Mammary epithelial cell (primary cell): ENCODE data around the gene RET.

Experiments used
- CTCF ChIP-seq, 2 donors: IDR thresholded peaks in 1 of 2; conservative IDR thresholded peaks in 1 of 2; 2 replicates each; pipeline ENCODE4 v1.5.1; 2011 to 2012; ENCODE audit warnings: inconsistent platforms in 2 of 2, low read length in 2 of 2, mild to moderate bottlenecking in 2 of 2, control low read depth in 1 of 2, low read depth in 1 of 2; ENCODE audit not compliant: insufficient read depth in 1 of 2; ENCODE audit errors: extremely low read depth in 1 of 2
- EZH2 ChIP-seq: IDR thresholded peaks from 2 replicates; pipeline ENCODE4 v1.6.1; 2012; ENCODE audit warnings: low read length, inconsistent platforms, borderline replicate concordance

DNA sequence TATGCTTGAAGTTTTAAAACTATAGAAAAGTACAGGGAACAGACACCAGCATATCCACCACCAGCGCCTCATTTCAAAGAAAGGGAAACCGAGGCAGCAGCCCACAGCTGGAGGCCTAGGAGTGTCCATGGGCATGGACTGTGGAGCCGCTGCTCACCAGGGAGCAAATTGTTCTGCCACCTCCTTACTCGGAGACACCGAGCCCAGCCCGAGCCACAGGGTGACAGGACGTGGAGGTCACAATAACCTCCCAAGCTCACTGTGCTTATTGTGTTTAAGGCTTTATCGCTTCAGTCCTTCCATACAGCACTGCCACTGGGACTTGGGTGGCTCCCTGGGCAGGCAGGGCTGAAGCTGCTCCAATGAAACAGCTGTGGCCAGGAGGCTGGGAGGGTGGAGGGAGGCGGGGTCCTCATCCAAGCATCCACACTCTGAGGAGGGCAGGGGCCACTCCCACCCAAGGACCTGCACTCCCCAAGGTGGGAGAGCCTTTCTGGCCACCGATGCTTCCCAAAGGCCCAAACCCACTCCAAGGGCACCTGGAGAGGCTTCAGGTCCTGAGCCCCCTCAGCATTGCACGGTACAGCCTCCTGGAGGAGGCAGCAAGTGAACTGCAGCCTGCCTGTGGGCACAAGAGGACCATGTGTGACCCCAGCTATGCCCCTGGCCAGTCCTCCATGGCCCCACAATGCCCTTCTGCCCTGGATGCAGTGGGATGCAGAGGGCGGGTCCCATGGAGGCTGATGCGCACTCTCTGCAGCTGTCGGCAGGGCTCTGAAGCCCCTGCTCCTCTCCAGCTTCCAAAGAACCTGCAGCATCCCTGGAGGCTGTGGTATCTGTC, 38.7 kb upstream of the RET start:
- no peak for TF ChIP-seq CTCF (conservative IDR thresholded peaks at IDR 0.05 in 1 of 2, IDR thresholded peaks at IDR 0.05 in 1 of 2; ENCODE audit: extremely low read depth in 1 of 2, insufficient read depth in 1 of 2, low read depth in 1 of 2, low read length in 2 of 2)
- no peak for TF ChIP-seq EZH2
